HEK293 (cell line): ENCODE measurements around the gene CTIF.

ENCODE experiments used
- CTCF ChIA-PET: fragments of 350-600 bp; formaldehyde crosslinking; extraction: SDS; loops from one replicate; lab custom pipeline; 2021; ENCODE audit warnings: antibody characterized with exemption; lab: Yijun Ruan, JAX
- POLR2A ChIA-PET: fragments of 300-600 bp; formaldehyde crosslinking; extraction: SDS; loops from one replicate; lab custom pipeline; 2020; ENCODE audit warnings: antibody characterized with exemption, inconsistent platforms; lab: Yijun Ruan, JAX
- H3K27ac ChIP-seq: fragments of 200-500 bp; sonication (Bioruptor generic); 2 replicates; pipeline ENCODE4 v1.5.1; 2014; ENCODE audit warnings: low read depth, low read length, control low read depth, inconsistent platforms; ENCODE audit errors: extremely low read depth
- H3K36me3 ChIP-seq, 2 experiments: fragments of 200-500 bp in 1 of 2; sonication (Bioruptor generic) in 1 of 2; 1 replicate in 1 of 2; 2 replicates in 1 of 2; pipeline ENCODE4 v1.5.1; 2014 to 2017; ENCODE audit warnings: inconsistent platforms in 2 of 2, low read length in 2 of 2; ENCODE audit not compliant: control insufficient read depth in 2 of 2, insufficient read depth in 1 of 2
- H3K4me1 ChIP-seq: fragments of 200-500 bp; sonication (Bioruptor generic); 2 replicates; pipeline ENCODE4 v1.5.1; 2014; ENCODE audit warnings: mild to moderate bottlenecking, low read length, inconsistent platforms; ENCODE audit not compliant: control insufficient read depth, insufficient read depth
- H3K4me3 ChIP-seq: 2 replicates; pipeline ENCODE4 v1.5.1; 2011; ENCODE audit warnings: low read depth, mild to moderate bottlenecking, control low read depth, low read length, moderate library complexity
- H3K9me3 ChIP-seq: fragments of 200-500 bp; sonication (Bioruptor generic); 2 replicates; pipeline ENCODE4 v1.5.1; 2014; ENCODE audit warnings: low read depth, low read length, inconsistent platforms; ENCODE audit not compliant: control insufficient read depth, insufficient read depth
- BCL6B ChIP-seq: fragments of 450-650 bp; formaldehyde crosslinking; IDR thresholded peaks from 2 replicates; pipeline ENCODE4 v1.5.1; 2017; ENCODE audit warnings: missing biosample characterization, missing genetic modification characterization
- CTCF ChIP-seq: fragments of 450-650 bp; formaldehyde crosslinking; IDR thresholded peaks from 2 replicates; pipeline ENCODE4 v1.5.1; 2016; ENCODE audit warnings: missing biosample characterization, missing genetic modification characterization
- GFI1B ChIP-seq: fragments of 450-650 bp; formaldehyde crosslinking; IDR thresholded peaks from 2 replicates; pipeline ENCODE4 v1.5.1; 2016; ENCODE audit warnings: missing biosample characterization, missing genetic modification characterization
- HOXC10 ChIP-seq: sonication (generic); formaldehyde crosslinking; IDR thresholded peaks from 2 replicates; pipeline ENCODE4 v1.8.1; 2023; ENCODE audit warnings: mild to moderate bottlenecking, missing genetic modification reagents
- INSM2 ChIP-seq: fragments of 450-650 bp; formaldehyde crosslinking; IDR thresholded peaks from 2 replicates; pipeline ENCODE4 v1.5.1; 2016; ENCODE audit warnings: missing biosample characterization, missing genetic modification characterization
- MEIS1 ChIP-seq: sonication (generic); formaldehyde crosslinking; IDR thresholded peaks from 2 replicates; pipeline ENCODE4 v1.8.1; 2022; ENCODE audit warnings: missing genetic modification reagents, mild to moderate bottlenecking, borderline replicate concordance
- OVOL3 ChIP-seq: fragments of 450-650 bp; formaldehyde crosslinking; IDR thresholded peaks from 2 replicates; pipeline ENCODE4 v1.5.1; 2016; ENCODE audit warnings: missing biosample characterization, missing genetic modification characterization
- PBX3 ChIP-seq: sonication (generic); formaldehyde crosslinking; IDR thresholded peaks from 2 replicates; pipeline ENCODE4 v1.8.1; 2022; ENCODE audit warnings: mild to moderate bottlenecking, moderate library complexity, missing genetic modification reagents
- ZNF148 ChIP-seq: fragments of 450-650 bp; formaldehyde crosslinking; IDR thresholded peaks from 2 replicates; pipeline ENCODE4 v1.5.0; 2017; ENCODE audit warnings: missing biosample characterization, missing genetic modification characterization, borderline replicate concordance
- ZNF2 ChIP-seq: fragments of 450-650 bp; formaldehyde crosslinking; IDR thresholded peaks from 2 replicates; pipeline ENCODE4 v1.5.1; 2016; ENCODE audit warnings: missing biosample characterization, missing genetic modification characterization
- ZNF23 ChIP-seq: fragments of 450-650 bp; formaldehyde crosslinking; IDR thresholded peaks from 2 replicates; pipeline ENCODE4 v1.5.1; 2016; ENCODE audit warnings: missing biosample characterization, missing genetic modification characterization, borderline replicate concordance
- ZNF324 ChIP-seq: fragments of 450-650 bp; formaldehyde crosslinking; IDR thresholded peaks from 2 replicates; pipeline ENCODE4 v1.5.1; 2016; ENCODE audit warnings: missing biosample characterization, missing genetic modification characterization
- ZNF391 ChIP-seq: fragments of 450-650 bp; formaldehyde crosslinking; IDR thresholded peaks from 2 replicates; pipeline ENCODE4 v1.5.1; 2016; ENCODE audit warnings: low read depth, missing biosample characterization, missing genetic modification characterization, borderline replicate concordance
- ZNF473 ChIP-seq: fragments of 450-650 bp; formaldehyde crosslinking; IDR thresholded peaks from 2 replicates; pipeline ENCODE4 v1.5.1; 2017; ENCODE audit warnings: missing biosample characterization, missing genetic modification characterization
- ZNF518A ChIP-seq: fragments of 450-650 bp; formaldehyde crosslinking; conservative IDR thresholded peaks from 2 replicates; pipeline ENCODE4 v1.5.1; 2016; ENCODE audit warnings: low read depth, missing biosample characterization, missing genetic modification characterization
- ZNF521 ChIP-seq: fragments of 450-650 bp; formaldehyde crosslinking; IDR thresholded peaks from 2 replicates; pipeline ENCODE4 v1.5.1; 2017; ENCODE audit warnings: missing biosample characterization, mild to moderate bottlenecking, missing genetic modification characterization
- ZNF558 ChIP-seq: fragments of 450-650 bp; formaldehyde crosslinking; IDR thresholded peaks from 2 replicates; pipeline ENCODE4 v1.5.1; 2016; ENCODE audit warnings: missing biosample characterization, missing genetic modification characterization
- ZNF585B ChIP-seq: fragments of 450-650 bp; formaldehyde crosslinking; IDR thresholded peaks from 2 replicates; pipeline ENCODE4 v1.5.1; 2016; ENCODE audit warnings: missing biosample characterization, missing genetic modification characterization
- ZNF639 ChIP-seq: fragments of 450-650 bp; formaldehyde crosslinking; IDR thresholded peaks from 2 replicates; pipeline ENCODE4 v1.5.1; 2016; ENCODE audit warnings: missing biosample characterization, missing genetic modification characterization

CTIF gene

GRCh38 chr18:48535956-48536355 is 2.9 kb upstream of the CTIF start:
- TF ChIP-seq ZNF324 (no peak), INSM2 (tag by site-specific recombination) (no peak)
- CTCF ChIA-PET: no interaction called here
- no peaks in the 10 kb centered on the region for H3K4me1 ChIP-seq
- no peak overlapping the region for H3K27ac ChIP-seq
- POLR2A ChIA-PET: no interaction called here
- no peaks in the 10 kb centered on the region for H3K9me3 ChIP-seq
- no peaks in the 10 kb centered on the region for H3K36me3 ChIP-seq
- H3K4me3 ChIP-seq: no peak overlapping the region

GRCh38 chr18:48536516-48536915 is 2.3 kb upstream of the CTIF start:
- no peaks in the 10 kb centered on the region for H3K9me3 ChIP-seq
- peaks cover 2% of the 10 kb centered on the region; the same call in 1 of the 2 replicates for H3K4me1 ChIP-seq
- TF ChIP-seq ZNF2 (tag by site-specific recombination) (no peak), CTCF (tag by site-specific recombination) (no peak), PBX3 (CRISPR knock-in tag) (no peak), ZNF558 (no peak), BCL6B (tag by site-specific recombination) (no peak), ZNF639 (tag by site-specific recombination) (no peak), MEIS1 (no peak), ZNF521 (no peak), GFI1B (tag by site-specific recombination) (no peak), ZNF391 (tag by site-specific recombination) (no peak), ZNF473 (no peak), ZNF148 (tag by site-specific recombination) (no peak), OVOL3 (tag by site-specific recombination) (no peak), ZNF23 (tag by site-specific recombination) (no peak), ZNF585B (tag by site-specific recombination) (no peak), ZNF518A (tag by site-specific recombination) (no peak), HOXC10 (CRISPR knock-in tag) (no peak)
- ChIA-PET CTCF (no interaction called here), POLR2A (no interaction called here)
- H3K4me3 ChIP-seq: no peak overlapping the region
- no peak overlapping the region for H3K27ac ChIP-seq
- H3K36me3 ChIP-seq: no peaks in the 10 kb centered on the region
